Fibroblast of pulmonary artery (primary cell): ENCODE data around the gene OVOL2.

Source experiments
- DNase-seq: peaks from one replicate; pipeline ENCODE4 v3.0.0-alpha.2; 2010; ENCODE audit warnings: low read depth
- H3K4me3 ChIP-seq: replicated peaks from 2 replicates; pipeline ENCODE4 v1.5.1; 2011; ENCODE audit warnings: low read depth, mild to moderate bottlenecking, control low read depth, low read length, moderate library complexity
- TF ChIP-seq, protein P1 (sequence below): IDR thresholded peaks from 2 replicates; pipeline ENCODE4 v1.5.1; 2011; ENCODE audit warnings: mild to moderate bottlenecking, control low read depth, low read length, inconsistent platforms; ENCODE audit errors: missing control alignments

The OVOL2 gene

DNA sequence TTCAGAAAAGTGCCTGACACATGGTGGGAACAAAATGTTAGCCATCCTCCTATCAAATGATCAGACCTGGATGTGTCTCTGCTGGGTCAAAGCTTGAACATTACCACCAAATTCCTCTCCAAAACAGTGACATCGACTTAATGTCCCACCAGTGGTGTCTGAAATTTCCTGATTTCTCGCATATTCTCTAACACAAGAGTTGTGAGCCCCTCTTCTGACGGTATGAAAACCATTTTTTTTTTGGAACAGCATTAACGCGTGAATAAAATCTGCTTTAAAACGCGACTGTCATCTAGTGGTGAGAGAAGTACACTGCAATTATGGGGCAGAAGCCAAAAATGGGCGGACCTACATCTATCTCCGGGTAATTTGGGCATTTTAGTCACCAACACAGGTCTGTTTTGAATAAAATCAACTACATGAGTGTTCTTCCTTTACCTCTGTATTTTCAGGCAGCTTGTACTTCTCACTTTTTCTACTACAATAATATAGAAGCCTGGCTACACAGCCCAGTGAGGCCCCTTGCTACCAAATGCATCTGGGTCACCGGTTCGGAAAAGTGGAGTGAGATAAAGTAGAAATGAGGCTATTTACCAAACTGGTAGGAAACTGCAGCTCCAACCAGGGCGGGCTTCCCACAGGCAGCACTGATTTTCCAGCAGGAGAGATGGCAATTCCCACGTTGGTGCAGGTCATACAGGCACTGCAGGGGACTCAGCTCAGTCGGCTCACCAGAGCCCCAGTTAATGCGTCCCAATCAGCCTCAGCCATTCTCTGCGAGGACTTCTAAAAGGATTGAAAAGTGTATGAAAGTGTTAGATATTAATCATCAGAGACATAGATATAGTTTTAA lies 61.5 kb downstream of the OVOL2 start:
- H3K4me3 ChIP-seq: no peak overlapping the region
- DNase-seq: peak; percentile 80
- TF ChIP-seq, protein P1, sequence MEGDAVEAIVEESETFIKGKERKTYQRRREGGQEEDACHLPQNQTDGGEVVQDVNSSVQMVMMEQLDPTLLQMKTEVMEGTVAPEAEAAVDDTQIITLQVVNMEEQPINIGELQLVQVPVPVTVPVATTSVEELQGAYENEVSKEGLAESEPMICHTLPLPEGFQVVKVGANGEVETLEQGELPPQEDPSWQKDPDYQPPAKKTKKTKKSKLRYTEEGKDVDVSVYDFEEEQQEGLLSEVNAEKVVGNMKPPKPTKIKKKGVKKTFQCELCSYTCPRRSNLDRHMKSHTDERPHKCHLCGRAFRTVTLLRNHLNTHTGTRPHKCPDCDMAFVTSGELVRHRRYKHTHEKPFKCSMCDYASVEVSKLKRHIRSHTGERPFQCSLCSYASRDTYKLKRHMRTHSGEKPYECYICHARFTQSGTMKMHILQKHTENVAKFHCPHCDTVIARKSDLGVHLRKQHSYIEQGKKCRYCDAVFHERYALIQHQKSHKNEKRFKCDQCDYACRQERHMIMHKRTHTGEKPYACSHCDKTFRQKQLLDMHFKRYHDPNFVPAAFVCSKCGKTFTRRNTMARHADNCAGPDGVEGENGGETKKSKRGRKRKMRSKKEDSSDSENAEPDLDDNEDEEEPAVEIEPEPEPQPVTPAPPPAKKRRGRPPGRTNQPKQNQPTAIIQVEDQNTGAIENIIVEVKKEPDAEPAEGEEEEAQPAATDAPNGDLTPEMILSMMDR: no peak

DNA sequence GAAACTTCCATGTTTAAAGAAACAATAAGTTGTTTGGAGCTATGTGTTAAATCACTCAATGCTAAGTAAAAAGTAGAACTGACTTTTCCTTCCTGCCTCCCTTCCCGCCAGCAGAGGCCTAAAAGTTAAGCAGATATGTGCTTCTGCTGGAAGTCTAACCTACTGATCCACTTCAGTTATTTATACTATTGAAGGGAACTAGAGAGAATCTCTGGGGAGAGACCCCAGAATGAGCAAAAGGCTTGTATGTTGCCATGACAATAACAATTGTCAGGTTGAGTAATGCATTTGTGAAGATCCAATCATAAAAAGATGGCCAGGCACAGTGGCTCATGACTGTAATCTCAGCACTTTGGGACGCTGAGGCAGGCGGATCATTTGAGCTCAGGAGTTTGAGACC lies 64.2 kb downstream of the OVOL2 start:
- no peak for DNase-seq
- TF ChIP-seq, protein P1: no peak
- H3K4me3 ChIP-seq: no peak overlapping the region

DNA sequence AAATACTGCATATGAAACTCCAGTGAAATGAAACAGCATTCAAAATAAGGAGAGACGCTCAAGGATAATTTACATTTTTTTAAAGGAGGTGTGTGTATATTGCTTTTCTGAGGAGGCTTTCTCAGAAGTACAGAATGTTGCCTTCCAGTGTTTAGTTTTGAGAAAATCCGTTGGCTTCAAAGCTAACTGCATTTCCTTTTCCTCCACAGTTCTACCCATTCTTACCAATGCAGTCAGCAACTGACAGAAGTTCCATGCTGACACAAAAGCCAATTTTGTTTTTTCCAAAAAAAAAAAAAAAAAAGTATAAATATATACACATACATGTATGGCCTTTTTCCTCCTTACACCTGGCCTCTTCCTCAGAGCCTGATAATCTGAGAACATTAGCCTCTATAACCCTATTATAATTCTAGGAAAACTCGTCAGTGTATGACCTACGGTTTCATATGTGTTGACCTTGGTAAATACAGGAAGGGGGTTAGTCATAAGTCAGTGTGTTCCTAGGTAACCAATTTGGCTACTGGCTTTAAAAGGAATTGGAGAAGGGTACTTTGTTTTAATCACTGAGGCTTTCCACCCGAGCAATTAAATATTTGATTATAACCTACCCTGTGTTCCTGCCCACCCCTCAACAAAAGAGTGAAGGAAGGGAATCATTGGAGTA lies 64.7 kb downstream of the OVOL2 start:
- no peak overlapping the region for H3K4me3 ChIP-seq
- peak; percentile 35 for DNase-seq
- TF ChIP-seq, protein P1: no peak

DNA sequence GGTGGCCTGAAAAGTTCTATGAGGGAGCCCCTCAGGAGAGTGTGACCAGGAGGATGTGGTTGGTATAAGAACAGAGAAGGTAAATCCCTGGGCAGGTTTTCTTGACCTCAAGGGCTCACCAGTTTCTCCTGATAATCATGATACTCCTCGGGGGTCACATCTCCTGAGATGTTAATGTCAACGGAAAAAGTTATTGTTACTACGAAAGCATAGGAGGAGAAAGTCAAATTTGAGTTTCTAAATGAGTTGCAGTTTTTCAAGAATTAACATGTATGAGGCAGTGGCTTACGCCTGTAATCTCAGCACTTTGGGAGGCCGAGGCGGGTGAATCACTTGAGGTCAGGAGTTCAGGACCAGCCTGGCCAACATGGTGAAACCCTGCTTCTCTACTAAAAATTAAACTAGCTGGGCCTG lies 65.5 kb downstream of the OVOL2 start:
- TF ChIP-seq, protein P1: no peak
- DNase-seq: no peak
- H3K4me3 ChIP-seq: no peak overlapping the region

DNA sequence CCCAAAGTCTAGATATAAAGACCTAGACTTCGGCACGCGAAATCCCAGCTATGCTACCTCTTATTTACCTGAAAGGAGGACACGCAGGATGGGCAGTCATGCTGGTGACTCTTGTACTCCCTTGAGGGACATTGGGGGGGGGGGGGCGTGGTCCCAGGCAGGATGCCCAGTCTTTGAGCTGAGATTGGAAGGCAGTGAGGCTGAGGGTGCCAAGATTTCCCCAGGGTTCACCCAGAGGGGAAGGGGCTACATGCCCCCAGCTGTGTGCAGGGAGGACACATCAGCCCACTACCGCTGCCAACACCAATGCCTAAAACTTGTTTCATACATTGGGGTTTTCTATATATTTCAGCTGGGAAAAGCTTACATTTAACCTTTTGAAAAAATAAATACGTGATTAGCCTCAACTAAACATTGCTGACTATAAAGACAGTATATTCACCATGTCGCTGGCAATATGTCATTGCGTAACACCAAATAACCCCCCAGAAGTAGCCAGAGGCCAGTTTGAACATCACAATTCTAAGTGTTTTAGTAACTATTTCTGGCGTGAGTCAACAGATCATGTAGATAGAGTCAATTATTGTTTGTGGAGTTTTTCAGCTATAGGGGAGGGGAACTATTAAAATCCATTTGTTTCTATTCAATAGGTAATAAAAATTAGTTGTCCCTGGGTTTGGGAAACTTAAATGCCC lies 67.3 kb downstream of the OVOL2 start:
- TF ChIP-seq, protein P1: no peak
- DNase-seq: no peak
- no peak overlapping the region for H3K4me3 ChIP-seq

DNA sequence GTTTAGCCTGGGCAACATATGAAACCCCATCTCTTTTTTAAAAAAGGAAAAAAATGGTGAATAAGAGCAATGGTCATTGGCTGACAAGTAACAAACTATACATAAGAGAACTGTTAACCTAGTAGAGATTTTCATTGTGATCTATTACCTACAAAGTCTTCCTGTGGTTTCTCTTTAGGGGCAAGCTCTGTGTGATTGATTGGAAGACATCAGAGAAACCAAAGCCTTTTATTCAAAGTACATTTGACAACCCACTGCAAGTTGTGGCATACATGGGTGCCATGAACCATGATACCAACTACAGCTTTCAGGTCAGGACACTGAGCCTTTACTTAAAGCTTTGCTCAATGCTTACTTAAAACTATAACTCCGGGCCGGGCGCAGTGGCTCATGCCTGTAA lies 69.7 kb downstream of the OVOL2 start:
- DNase-seq: no peak
- TF ChIP-seq, protein P1: no peak
- H3K4me3 ChIP-seq: no peak overlapping the region
